ENCODE measurements around the gene ATP5IF1. TPM values are rescaled to one million over a fixed set of nuclear protein-coding genes. Genes with fewer than 3 reads are reported as not detected.

The ATP5IF1 gene
- total and polyA plus RNA-seq, 9 of the 15 experiments (the other 6 are each of a cell fraction or from before 2014, with no cell fraction given): 292 to 1,422 (median 388) TPM

DNA sequence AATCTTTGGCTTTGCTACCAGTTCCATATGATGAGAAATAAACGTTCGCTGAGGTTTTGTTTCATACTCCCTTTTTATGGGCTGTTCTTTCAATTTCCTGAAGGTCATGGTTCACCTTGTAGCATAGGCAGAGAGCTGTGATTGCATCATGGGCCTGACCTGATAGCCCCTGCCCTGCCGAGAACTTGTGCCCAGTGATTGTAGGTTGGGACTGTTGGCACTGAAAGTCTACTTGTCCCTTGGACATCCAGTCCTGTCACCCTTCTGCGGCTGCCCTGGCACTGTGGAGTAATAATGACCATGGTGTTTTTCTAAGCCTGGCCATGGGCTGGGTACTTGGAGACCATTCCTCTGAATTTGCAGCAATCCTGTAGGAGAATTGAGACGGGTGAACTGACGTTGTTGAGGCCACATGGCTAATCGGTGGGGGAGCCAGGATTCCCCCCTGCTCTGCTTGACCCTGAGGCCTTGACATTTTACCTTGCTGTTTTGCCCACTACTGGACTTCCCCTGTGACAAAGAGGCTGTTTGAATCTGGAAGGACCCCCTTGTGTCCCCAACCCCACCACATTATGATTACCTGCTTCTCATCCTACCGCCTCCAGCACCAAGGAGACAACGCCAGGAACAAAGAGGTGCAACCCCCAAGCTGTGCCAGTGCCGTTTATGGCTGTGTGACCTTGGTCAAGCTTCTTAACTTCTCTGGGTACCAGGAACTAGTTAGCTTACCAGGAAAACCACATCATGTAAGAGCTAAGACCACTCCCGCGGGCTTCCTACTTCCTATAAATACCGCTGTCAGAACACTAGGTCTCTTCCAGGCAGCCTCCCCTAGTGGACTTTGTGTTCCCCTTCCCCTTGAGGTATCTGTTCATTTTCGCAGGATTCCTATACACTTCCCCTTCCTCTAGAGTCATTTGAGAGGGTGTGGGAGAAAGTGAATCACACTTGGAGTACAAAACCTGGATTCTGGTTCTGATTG is 46.8 kb downstream of the ATP5IF1 start (continued):
- no peak for TF ChIP-seq TRIM24 (IDR thresholded peaks at IDR 0.05)
- TF ChIP-seq ZNF431 (CRISPR knock-in tag; IDR thresholded peaks at IDR 0.05): no peak
- TF ChIP-seq, protein P1, sequence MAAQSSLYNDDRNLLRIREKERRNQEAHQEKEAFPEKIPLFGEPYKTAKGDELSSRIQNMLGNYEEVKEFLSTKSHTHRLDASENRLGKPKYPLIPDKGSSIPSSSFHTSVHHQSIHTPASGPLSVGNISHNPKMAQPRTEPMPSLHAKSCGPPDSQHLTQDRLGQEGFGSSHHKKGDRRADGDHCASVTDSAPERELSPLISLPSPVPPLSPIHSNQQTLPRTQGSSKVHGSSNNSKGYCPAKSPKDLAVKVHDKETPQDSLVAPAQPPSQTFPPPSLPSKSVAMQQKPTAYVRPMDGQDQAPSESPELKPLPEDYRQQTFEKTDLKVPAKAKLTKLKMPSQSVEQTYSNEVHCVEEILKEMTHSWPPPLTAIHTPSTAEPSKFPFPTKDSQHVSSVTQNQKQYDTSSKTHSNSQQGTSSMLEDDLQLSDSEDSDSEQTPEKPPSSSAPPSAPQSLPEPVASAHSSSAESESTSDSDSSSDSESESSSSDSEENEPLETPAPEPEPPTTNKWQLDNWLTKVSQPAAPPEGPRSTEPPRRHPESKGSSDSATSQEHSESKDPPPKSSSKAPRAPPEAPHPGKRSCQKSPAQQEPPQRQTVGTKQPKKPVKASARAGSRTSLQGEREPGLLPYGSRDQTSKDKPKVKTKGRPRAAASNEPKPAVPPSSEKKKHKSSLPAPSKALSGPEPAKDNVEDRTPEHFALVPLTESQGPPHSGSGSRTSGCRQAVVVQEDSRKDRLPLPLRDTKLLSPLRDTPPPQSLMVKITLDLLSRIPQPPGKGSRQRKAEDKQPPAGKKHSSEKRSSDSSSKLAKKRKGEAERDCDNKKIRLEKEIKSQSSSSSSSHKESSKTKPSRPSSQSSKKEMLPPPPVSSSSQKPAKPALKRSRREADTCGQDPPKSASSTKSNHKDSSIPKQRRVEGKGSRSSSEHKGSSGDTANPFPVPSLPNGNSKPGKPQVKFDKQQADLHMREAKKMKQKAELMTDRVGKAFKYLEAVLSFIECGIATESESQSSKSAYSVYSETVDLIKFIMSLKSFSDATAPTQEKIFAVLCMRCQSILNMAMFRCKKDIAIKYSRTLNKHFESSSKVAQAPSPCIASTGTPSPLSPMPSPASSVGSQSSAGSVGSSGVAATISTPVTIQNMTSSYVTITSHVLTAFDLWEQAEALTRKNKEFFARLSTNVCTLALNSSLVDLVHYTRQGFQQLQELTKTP (IDR thresholded peaks at IDR 0.05; ENCODE audit: low read depth in 1 of 2, partially characterized antibody in 2 of 2): no peak
- TF ChIP-seq CBX5 (IDR thresholded peaks at IDR 0.05; ENCODE audit: borderline replicate concordance, low read depth): no peak
- TF ChIP-seq ZNF253 (CRISPR knock-in tag; conservative IDR thresholded peaks at IDR 0.05): no peak
- TF ChIP-seq MXI1 (IDR thresholded peaks at IDR 0.05; ENCODE audit: low read depth, low read length): no peak
- TF ChIP-seq MTF1 (CRISPR knock-in tag; IDR thresholded peaks at IDR 0.05; ENCODE audit: borderline replicate concordance): no peak
- TF ChIP-seq NR3C1 (CRISPR knock-in tag; IDR thresholded peaks at IDR 0.05): no peak
- TF ChIP-seq, protein P2, sequence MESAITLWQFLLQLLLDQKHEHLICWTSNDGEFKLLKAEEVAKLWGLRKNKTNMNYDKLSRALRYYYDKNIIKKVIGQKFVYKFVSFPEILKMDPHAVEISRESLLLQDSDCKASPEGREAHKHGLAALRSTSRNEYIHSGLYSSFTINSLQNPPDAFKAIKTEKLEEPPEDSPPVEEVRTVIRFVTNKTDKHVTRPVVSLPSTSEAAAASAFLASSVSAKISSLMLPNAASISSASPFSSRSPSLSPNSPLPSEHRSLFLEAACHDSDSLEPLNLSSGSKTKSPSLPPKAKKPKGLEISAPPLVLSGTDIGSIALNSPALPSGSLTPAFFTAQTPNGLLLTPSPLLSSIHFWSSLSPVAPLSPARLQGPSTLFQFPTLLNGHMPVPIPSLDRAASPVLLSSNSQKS (CRISPR knock-in tag; IDR thresholded peaks at IDR 0.05): no peak
- TF ChIP-seq RCOR1 (IDR thresholded peaks at IDR 0.05; ENCODE audit: borderline replicate concordance in 1 of 2, low read depth in 2 of 2, low read length in 2 of 2): no peak
- no peak for TF ChIP-seq SIX5 (IDR thresholded peaks at IDR 0.05; ENCODE audit: borderline replicate concordance in 1 of 2, insufficient read depth in 1 of 2, low read depth in 1 of 2, low read length in 2 of 2)
- TF ChIP-seq, protein P3, sequence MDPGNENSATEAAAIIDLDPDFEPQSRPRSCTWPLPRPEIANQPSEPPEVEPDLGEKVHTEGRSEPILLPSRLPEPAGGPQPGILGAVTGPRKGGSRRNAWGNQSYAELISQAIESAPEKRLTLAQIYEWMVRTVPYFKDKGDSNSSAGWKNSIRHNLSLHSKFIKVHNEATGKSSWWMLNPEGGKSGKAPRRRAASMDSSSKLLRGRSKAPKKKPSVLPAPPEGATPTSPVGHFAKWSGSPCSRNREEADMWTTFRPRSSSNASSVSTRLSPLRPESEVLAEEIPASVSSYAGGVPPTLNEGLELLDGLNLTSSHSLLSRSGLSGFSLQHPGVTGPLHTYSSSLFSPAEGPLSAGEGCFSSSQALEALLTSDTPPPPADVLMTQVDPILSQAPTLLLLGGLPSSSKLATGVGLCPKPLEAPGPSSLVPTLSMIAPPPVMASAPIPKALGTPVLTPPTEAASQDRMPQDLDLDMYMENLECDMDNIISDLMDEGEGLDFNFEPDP (CRISPR knock-in tag; IDR thresholded peaks at IDR 0.05): no peak
- TF ChIP-seq CBX2 (IDR thresholded peaks at IDR 0.05; ENCODE audit: insufficient read depth, low read length, poor library complexity, severe bottlenecking): no peak
- peak; percentile 29; the same call in 1 of the 2 replicates for TF ChIP-seq ILF3 (IDR thresholded peaks at IDR 0.05; ENCODE audit: borderline replicate concordance)
- TF ChIP-seq HDAC6 (IDR thresholded peaks at IDR 0.05; ENCODE audit: low read depth, low read length): no peak
- TF ChIP-seq, protein P4, sequence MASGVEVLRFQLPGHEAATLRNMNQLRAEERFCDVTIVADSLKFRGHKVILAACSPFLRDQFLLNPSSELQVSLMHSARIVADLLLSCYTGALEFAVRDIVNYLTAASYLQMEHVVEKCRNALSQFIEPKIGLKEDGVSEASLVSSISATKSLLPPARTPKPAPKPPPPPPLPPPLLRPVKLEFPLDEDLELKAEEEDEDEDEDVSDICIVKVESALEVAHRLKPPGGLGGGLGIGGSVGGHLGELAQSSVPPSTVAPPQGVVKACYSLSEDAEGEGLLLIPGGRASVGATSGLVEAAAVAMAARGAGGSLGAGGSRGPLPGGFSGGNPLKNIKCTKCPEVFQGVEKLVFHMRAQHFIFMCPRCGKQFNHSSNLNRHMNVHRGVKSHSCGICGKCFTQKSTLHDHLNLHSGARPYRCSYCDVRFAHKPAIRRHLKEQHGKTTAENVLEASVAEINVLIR (CRISPR knock-in tag; IDR thresholded peaks at IDR 0.05): no peak
- no peak for TF ChIP-seq SIN3A (IDR thresholded peaks at IDR 0.05; ENCODE audit: borderline replicate concordance in 2 of 2, control insufficient read depth in 1 of 2, low read depth in 2 of 2, low read length in 2 of 2)

Measured in K562 (cell line).